Activated naive CD8-positive, alpha-beta T cell treated with anti-CD3 and anti-CD28 coated beads for 36 hours (primary cell): ENCODE data around the gene ABHD5. TPM values are rescaled to one million over a fixed set of nuclear protein-coding genes. Genes with fewer than 3 reads are reported as not detected.

Experiments
- DNase-seq: peaks from one replicate; pipeline ENCODE4 v3.0.0; 2021
- H3K27ac Mint-ChIP-seq: one replicate; pipeline ENCODE4 v1.8.0; 2022; ENCODE audit warnings: mild to moderate bottlenecking, moderate library complexity, mixed read lengths
- H3K27me3 Mint-ChIP-seq: one replicate; pipeline ENCODE4 v1.8.0; 2022; ENCODE audit warnings: mild to moderate bottlenecking, mixed read lengths
- H3K36me3 Mint-ChIP-seq: one replicate; pipeline ENCODE4 v1.8.0; 2021; ENCODE audit warnings: mild to moderate bottlenecking, mixed read lengths
- H3K4me1 Mint-ChIP-seq: one replicate; pipeline ENCODE4 v1.8.0; 2021; ENCODE audit warnings: mixed read lengths
- H3K4me3 Mint-ChIP-seq: one replicate; pipeline ENCODE4 v1.8.0; 2022; ENCODE audit warnings: mild to moderate bottlenecking, moderate library complexity, mixed read lengths
- H3K9me3 Mint-ChIP-seq: one replicate; pipeline ENCODE4 v1.8.0; 2022; ENCODE audit warnings: mixed read lengths
- total RNA-seq, 2 experiments: library from RNA; stranded (reverse); gene quantifications; one replicate each; pipeline ENCODE4 v1.2.3, GENCODE V29; 2021

ABHD5 gene
- total RNA-seq, 2 experiments from 2014 or later, result 11.4 to 12.1 TPM

- Mint-ChIP-seq H3K4me3 (no peak overlapping the region), H3K27ac (no peak overlapping the region), H3K4me1 (peaks cover 20% of the 10 kb centered on the region), H3K9me3 (peaks cover 3% of the 10 kb centered on the region), H3K36me3 (peaks cover 4% of the 10 kb centered on the region), H3K27me3 (no peaks in the 10 kb centered on the region)
- no peak for DNase-seq
These were observed 62.2 kb downstream of the ABHD5 start for GRCh38 chr3:43752905-43753304.

DNA sequence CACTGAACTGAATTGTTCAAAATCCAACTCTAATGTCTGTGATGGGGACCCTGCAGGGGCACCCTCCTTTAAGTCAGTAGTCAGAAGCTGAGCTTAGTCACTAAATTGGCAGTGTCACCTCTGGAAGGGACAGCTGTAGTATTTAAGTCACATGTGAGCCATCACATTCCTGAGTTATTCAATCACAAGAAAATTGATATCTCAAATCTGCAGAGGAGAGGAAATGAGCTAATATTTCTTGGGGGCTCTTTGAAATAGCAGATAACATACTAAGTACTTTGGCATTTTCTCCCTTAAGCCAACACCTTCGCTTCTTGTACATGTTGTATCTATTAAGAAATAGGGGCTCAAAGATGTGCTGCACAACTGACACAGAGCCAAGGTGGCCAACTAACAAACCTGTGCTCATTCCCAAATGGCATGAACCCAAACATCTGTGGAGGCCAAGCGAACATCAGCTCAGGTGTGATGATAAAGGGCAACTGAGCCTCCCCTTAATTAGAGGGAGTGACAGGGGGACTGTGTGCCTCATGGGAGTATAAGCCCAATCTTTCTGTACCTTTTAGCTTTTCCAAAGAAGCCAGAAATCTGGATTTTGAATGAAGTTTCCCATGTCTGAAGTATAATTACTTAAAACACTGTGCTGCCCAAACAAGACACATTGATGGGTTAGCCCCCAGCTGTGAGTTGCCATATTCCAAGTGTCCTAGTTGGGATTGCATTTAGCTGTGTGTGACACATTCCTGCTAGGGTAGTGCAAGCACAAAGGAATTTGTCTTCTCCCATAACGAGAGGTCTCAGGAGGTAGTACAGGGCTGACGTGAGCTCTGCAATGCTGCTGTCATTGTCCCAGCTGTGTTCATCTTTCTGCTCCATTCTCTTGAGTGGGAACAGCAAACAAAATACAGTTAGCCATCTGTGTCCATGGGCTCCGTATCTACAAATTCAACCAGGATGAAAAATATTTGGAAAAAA is 63.3 kb downstream of the ABHD5 start:
- no peak overlapping the region for H3K27ac Mint-ChIP-seq
- H3K4me3 Mint-ChIP-seq, result no peak overlapping the region
- H3K36me3 Mint-ChIP-seq, result peaks cover 4% of the 10 kb centered on the region
- H3K9me3 Mint-ChIP-seq, result peaks cover 3% of the 10 kb centered on the region
- H3K4me1 Mint-ChIP-seq, result peaks cover 27% of the 10 kb centered on the region
- DNase-seq, result no peak
- no peaks in the 10 kb centered on the region for H3K27me3 Mint-ChIP-seq

DNA sequence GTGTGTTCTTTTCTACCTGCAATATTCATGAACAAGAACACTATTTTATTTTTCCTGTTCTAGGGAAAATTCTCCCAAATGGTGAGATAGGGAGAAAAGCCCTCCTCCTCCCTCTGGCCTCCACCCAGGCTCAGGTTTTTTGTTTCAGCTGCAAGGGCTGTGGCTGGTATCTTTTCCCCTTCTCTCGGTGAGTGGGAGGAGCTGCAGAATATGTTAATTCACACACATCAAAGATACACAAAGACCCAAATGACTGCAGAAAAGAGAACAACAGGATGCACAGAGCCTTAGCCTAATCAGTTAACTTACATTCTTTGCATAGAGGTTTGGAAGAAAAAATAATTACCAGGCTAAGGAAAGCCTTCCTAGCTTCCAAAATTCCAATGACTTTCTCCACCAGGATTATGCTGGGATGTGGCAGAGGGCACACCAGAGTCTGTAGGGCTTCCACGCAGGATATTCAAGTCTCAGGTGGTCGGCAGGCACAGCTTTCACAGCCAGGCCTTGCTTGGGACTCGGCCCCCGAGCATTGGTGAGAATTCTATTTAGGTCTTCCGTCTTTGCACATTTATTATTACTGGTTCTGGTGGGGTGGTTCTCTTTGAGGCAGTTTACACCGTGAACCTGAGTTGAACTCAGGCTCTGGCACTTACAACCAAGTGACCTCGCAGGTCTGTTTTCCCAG is 64.9 kb downstream of the ABHD5 start:
- no peak overlapping the region for H3K4me3 Mint-ChIP-seq
- peaks cover 30% of the 10 kb centered on the region for H3K4me1 Mint-ChIP-seq
- peak overlapping the region; percentile 67 for H3K27ac Mint-ChIP-seq
- H3K27me3 Mint-ChIP-seq, result no peaks in the 10 kb centered on the region
- DNase-seq, result peak; percentile 9
- peaks cover 4% of the 10 kb centered on the region for H3K36me3 Mint-ChIP-seq
- H3K9me3 Mint-ChIP-seq, result peaks cover 3% of the 10 kb centered on the region

DNA sequence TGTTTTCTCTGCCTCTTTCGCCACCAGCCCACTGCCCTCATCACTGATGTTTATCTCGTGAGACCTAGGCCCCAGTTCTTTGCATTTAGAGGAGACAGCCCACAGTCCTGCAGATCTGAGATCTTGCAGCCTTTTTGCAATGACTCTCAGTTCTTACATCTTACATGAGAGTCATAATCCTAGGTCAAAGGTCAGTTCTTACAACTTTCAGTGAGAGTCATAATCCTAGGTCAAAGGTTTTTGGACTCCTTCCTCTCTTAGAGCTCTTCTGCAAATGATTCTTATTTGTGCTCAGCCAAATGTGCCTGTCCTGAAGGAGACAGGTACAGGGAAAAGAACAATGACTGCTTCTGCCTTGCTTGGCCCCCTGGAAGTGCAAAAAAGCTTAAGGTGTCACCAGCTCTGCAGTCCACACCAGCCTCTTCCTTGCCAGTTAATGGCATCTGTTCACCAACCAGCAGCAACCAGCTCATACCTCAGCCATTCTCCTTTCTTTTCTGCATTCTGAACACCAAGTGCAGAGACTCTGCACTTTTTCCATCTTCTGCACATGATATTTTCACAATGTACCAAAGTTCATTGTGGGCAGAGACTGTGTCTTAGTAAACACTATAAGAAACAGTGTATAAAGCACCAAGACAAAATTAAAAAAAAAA is 67.1 kb downstream of the ABHD5 start:
- Mint-ChIP-seq H3K36me3 (peaks cover 1% of the 10 kb centered on the region), H3K27ac (no peak overlapping the region), H3K4me1 (peaks cover 30% of the 10 kb centered on the region), H3K4me3 (no peak overlapping the region), H3K27me3 (no peaks in the 10 kb centered on the region), H3K9me3 (peaks cover 3% of the 10 kb centered on the region)
- no peak for DNase-seq

GRCh38 chr3:43758592-43759225 is 68.0 kb downstream of the ABHD5 start:
- peaks cover 30% of the 10 kb centered on the region for H3K4me1 Mint-ChIP-seq
- H3K27ac Mint-ChIP-seq, result no peak overlapping the region
- no peak for DNase-seq
- H3K27me3 Mint-ChIP-seq, result no peaks in the 10 kb centered on the region
- no peak overlapping the region for H3K4me3 Mint-ChIP-seq
- H3K36me3 Mint-ChIP-seq, result peaks cover 1% of the 10 kb centered on the region
- H3K9me3 Mint-ChIP-seq, result peaks cover 3% of the 10 kb centered on the region

DNA sequence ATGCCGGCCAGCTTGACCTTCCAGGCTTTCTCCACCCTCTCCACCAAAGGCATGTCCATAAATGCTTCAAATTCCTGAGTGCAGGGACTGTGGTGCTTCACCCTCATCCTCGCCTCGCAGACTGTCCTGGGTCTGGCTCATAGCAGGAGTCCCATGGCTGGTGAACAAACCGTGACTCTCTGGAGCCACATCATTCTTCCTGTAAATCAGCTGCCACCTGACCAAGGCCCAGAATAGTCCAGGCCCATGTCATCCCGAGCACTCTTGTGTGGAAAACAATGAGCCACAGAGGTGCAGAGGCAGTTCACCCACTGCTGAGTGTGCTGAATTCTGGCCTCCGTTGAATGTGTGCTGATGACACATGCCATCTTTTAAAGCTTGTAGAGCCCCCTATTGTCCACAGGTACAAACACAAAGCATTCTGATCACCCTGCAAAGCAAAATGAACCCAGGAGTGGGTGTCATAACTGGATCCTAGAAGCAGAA is 68.6 kb downstream of the ABHD5 start:
- Mint-ChIP-seq H3K4me3 (no peak overlapping the region), H3K4me1 (peaks cover 30% of the 10 kb centered on the region), H3K9me3 (peaks cover 3% of the 10 kb centered on the region), H3K27ac (no peak overlapping the region), H3K36me3 (peaks cover 1% of the 10 kb centered on the region), H3K27me3 (no peaks in the 10 kb centered on the region)
- DNase-seq, result no peak

DNA sequence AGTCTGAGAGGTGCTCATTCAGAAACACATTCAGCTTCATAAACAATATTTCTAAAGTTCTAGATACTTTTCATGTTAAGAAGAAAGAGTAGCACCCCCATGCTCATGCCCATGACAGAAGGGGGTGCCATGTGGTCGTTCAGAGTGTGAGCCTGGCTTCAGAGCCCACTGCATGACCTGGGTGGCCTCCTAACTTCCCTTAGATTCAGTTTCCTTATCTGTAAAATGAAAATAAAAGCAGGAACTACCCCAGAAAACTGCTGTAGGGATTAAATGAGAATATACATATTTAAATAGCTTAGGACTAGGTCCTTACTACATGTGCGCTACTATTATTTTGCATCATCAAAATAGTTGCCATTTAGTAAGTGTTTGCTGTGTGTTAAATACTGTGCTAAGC is 69.2 kb downstream of the ABHD5 start:
- H3K4me1 Mint-ChIP-seq, result peaks cover 28% of the 10 kb centered on the region
- H3K9me3 Mint-ChIP-seq, result peaks cover 3% of the 10 kb centered on the region
- H3K27me3 Mint-ChIP-seq, result no peaks in the 10 kb centered on the region
- no peak for DNase-seq
- peaks cover 1% of the 10 kb centered on the region for H3K36me3 Mint-ChIP-seq
- no peak overlapping the region for H3K27ac Mint-ChIP-seq
- no peak overlapping the region for H3K4me3 Mint-ChIP-seq

- peaks cover 1% of the 10 kb centered on the region for H3K36me3 Mint-ChIP-seq
- peaks cover 19% of the 10 kb centered on the region for H3K4me1 Mint-ChIP-seq
- peaks cover 2% of the 10 kb centered on the region for H3K9me3 Mint-ChIP-seq
- no peak overlapping the region for H3K27ac Mint-ChIP-seq
- H3K4me3 Mint-ChIP-seq, result no peak overlapping the region
- H3K27me3 Mint-ChIP-seq, result no peaks in the 10 kb centered on the region
- DNase-seq, result no peak
These were observed 70.2 kb downstream of the ABHD5 start for GRCh38 chr3:43760938-43761337.

DNA sequence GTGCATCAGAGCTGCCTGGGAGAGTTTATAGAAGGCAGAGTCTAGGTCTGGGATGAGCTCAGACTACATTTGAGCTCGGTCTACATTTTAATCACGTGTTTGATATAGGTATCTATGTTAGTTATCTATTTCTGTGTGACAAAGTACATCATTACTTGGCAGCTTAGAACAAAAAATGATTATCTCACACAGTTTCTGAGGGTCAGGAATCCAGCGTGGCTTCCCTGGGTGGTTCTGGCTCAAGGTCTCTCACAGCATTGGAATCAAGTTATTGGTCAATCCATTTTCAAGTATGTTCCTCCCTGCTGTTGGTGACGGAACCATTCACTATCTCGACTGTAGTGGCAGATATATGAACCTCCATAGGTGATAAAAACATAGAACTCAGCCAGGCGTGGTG is 71.7 kb downstream of the ABHD5 start:
- Mint-ChIP-seq H3K4me1 (peaks cover 15% of the 10 kb centered on the region), H3K4me3 (no peak overlapping the region), H3K9me3 (no peaks in the 10 kb centered on the region), H3K36me3 (peaks cover under 1% of the 10 kb centered on the region), H3K27ac (no peak overlapping the region), H3K27me3 (no peaks in the 10 kb centered on the region)
- no peak for DNase-seq

- Mint-ChIP-seq H3K27me3 (peaks cover 1% of the 10 kb centered on the region), H3K4me1 (peaks cover 5% of the 10 kb centered on the region), H3K36me3 (no peaks in the 10 kb centered on the region), H3K4me3 (no peak overlapping the region), H3K27ac (no peak overlapping the region), H3K9me3 (no peaks in the 10 kb centered on the region)
- no peak for DNase-seq
These were observed 73.3 kb downstream of the ABHD5 start for GRCh38 chr3:43764056-43764455.

DNA sequence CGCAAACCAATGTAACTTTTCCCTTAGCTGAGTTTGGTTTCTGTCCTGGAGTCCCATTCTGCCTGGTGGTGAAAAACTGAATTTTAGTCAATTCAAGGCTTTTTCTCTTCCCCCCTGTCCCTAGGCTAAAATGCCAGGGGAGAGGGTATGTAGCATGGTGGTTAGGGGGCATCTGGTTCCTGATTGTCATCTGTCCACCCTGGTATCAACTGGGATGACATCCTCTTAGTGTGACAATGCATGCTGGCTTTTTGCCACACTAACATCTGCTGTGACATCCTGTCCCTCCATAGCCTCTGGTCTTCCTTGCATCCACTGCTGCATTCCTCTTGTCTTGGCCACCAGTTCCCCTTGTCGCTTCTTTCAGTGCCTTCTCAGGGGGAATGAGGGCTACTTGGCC is 73.7 kb downstream of the ABHD5 start:
- H3K27me3 Mint-ChIP-seq, result peaks cover 5% of the 10 kb centered on the region
- H3K9me3 Mint-ChIP-seq, result no peaks in the 10 kb centered on the region
- peaks cover 6% of the 10 kb centered on the region for H3K4me1 Mint-ChIP-seq
- DNase-seq, result no peak
- no peak overlapping the region for H3K4me3 Mint-ChIP-seq
- no peak overlapping the region for H3K27ac Mint-ChIP-seq
- no peaks in the 10 kb centered on the region for H3K36me3 Mint-ChIP-seq

- Mint-ChIP-seq H3K9me3 (no peaks in the 10 kb centered on the region), H3K27me3 (peaks cover 5% of the 10 kb centered on the region), H3K4me1 (peaks cover 15% of the 10 kb centered on the region), H3K27ac (no peak overlapping the region), H3K4me3 (no peak overlapping the region), H3K36me3 (no peaks in the 10 kb centered on the region)
- no peak for DNase-seq
These were observed 74.8 kb downstream of the ABHD5 start for GRCh38 chr3:43765521-43765971.

- Mint-ChIP-seq H3K36me3 (no peaks in the 10 kb centered on the region), H3K27ac (no peak overlapping the region), H3K4me3 (no peak overlapping the region), H3K4me1 (peaks cover 18% of the 10 kb centered on the region), H3K27me3 (peaks cover 8% of the 10 kb centered on the region), H3K9me3 (no peaks in the 10 kb centered on the region)
- DNase-seq, result no peak
These were observed 76.1 kb downstream of the ABHD5 start for GRCh38 chr3:43766672-43767465.

DNA sequence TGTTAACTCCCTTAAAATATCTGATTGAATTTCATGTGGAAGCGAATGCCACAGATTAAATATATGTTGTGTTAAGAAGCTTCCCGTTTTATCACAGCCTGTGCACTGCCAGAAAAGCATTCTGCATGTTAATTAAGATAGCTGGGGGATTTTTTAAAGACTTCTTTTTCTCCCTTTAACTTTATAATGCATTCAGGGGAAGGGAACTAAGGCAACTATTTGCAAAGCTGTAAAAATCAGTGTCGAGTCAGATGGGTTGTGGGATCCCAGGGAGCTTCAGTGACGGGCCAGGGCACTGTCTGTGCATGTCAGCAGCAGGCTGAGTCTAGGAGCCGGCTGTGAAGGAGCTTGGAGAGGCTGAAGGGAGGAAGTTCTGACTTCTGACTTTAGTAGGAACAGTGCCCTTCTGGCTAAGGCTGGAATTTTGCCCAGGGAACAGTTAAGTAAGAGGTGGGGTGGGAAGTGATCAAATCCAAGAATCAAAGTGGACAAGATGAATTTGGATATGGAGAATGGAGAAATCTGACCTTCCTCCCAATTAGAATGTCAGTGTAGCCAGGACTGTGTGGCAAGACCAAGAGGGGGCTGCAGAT is 77.7 kb downstream of the ABHD5 start:
- Mint-ChIP-seq H3K9me3 (no peaks in the 10 kb centered on the region), H3K27ac (no peak overlapping the region), H3K4me1 (peaks cover 20% of the 10 kb centered on the region), H3K27me3 (peaks cover 11% of the 10 kb centered on the region), H3K4me3 (no peak overlapping the region), H3K36me3 (no peaks in the 10 kb centered on the region)
- no peak for DNase-seq
